GM10266 (cell line): ENCODE data around the gene RASD2.
"Not testable (repeated sequence)": the region's sequence is repeated elsewhere in the genome, so short reads cannot be mapped to it uniquely, and the experiment has no call there.

Source experiments
- DNase-seq: peaks from one replicate; pipeline ENCODE4 v3.0.0; 2012; ENCODE audit errors: extremely low spot score
- CTCF ChIP-seq: IDR thresholded peaks from 2 replicates; pipeline ENCODE4 v1.5.1; 2012; ENCODE audit warnings: mild to moderate bottlenecking, low read depth; ENCODE audit not compliant: control insufficient read depth, insufficient read depth; ENCODE audit errors: missing control alignments

RASD2 gene

DNA sequence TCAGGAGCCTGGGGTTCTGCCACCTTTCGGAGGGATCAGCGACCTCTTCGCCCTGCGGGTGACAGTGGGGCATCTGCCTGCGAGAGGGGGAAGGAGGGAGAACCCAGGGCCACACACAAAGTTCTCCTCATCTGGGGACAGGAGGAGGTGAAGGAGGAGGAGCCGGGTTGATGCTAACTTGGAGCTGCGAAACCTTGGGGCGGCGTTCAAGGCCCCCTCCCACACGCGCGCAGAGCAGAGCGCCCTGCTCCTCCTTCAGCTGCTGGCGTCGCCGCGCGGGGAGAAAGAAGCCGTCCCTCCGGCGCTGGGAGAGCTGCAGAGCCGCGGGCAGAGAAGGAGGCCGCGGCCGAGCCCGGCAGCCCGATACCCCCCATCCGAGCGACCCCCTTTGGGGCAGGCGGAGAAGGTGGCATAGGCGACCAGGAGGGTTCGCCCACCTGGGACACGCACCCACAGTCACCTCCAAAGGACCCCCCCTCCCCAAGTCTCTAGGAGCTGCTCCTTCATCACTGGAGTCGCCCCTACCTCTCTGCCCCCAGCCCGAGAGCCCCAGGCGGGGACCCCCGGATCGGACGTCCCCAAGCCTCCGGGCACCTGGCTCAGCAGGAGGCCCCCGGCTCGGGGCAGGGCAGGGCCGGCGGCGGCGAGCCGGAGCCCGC, at the start of gene RASD2:
Gene RASD2, plus strand, starts transcription at position 237 of the 659 bp plus-strand sequence. CDS start 5,979 bp downstream, outside the sequence.
- peak; percentile 73 for DNase-seq

GRCh38 chr22:35491061-35491907, 49.3 kb upstream of the RASD2 start:
- not testable (repeated sequence) for DNase-seq

More for the DNA sequence above, at the start of gene RASD2:
- TF ChIP-seq CTCF = no peak

DNA sequence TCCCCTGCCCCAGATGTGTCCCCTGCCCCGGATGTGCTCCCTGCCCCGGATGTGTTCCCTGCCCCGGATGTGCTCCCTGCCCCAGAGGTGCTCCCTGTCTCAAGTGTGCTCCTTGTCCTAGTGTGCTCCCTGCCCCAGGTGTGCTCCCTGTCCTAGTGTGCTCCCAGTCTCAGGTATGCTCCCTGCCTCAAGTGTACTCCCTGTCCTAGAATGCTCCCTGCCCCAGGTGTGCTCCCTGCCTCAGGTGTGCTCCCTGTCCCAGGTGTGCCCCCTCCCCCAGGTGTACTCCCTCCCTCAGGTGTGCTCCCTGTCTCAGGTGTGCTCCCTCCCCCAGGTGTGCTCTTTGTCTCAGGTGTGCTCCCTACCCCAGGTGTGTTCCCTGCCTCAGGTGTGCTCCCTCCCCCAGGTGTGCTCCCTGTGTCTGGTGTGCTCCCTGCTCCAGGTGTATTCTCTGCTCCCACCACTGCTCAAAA, 48.7 kb upstream of the RASD2 start:
- no peak for TF ChIP-seq CTCF
- no peak for DNase-seq

DNA sequence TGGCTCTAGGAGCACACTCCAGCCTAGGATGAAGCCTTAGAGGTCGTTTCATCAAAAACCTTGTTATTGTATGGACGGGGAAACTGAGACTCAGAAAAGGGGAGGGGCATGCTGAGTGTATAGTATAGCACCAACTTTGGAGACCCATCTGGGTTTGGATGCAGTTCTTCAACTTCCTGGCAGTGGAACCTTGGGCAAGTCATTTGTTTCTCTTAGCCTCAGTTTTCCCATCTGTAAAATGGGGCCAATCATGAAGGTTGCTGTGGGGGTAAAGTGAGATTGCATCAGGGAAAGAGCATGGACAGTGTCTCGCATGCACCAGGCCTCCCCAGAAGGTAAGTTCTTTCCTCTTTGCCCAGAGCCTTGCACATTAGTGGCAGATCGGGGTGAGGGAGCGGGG, 47.6 kb upstream of the RASD2 start:
- DNase-seq = no peak
- no peak for TF ChIP-seq CTCF

GRCh38 chr22:35495711-35496110, 44.9 kb upstream of the RASD2 start:
- DNase-seq = not testable (repeated sequence)

DNA sequence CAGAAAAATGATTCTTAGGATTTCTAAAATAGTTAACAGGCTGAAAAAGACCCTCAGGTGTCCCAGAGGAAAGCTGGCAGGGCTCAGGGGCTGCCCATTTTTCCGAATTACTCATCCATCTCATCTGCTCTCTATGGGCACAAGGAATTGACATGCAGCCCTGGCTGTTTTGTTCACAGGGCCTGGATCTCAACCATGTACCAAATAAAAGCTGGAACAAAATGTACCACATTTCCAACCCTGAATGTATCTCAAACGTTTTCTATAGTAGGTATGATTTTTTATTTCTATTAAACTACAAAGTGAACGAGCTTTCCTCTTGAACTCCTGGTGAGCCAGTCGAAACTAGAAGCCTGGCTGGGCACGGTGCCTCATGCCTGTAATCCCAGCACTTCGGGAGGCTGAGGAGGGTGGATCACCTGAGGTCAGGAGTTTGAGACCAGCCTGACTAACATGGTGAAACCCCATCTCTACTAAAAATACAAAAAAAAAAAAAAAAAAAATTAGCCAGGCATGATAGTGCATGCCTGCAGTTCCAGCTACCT, 43.8 kb upstream of the RASD2 start:
- no peak for TF ChIP-seq CTCF

DNA sequence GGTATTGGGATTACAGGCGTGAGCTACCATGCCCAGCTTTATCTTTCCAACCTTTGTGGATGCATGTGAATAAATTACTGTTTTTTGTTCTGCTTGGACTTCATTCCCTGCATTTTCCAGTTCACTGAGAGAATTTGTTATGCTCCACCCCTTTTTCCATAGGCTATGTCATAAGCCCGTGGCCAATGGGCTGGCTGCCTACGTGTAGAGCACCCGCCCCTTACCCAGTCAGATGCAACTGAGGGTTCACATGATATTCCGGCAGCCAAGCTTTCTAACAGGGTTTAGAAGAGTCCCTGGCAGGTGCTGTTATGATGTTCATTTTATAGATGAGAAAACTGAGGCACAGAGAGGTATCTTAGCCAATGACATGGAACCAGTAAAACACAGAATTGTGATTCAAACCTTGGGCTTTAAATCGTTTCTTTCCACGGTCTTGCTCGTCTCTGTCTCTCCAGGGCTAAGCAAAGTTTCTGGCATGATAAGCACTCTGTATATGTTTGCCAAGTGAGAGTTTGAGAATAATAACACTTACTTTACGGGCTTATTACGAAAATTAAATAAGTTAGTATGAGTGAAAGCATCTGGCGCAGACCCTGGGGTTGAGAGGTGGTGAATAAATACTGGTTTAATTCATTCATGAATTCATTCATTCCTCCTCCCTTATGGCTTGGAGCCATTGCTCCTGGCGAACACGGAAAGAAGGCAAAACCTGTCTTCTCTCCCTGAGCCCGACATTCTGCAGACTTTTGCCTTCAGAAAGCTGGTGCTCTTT, 42.4 kb upstream of the RASD2 start:
- no peak for DNase-seq
- no peak for TF ChIP-seq CTCF

More for the DNA sequence above, 43.8 kb upstream of the RASD2 start:
- DNase-seq = no peak
